Kidney (tissue), 14 donors: Measurements from ENCODE around the gene MAST3. TPM values are rescaled to one million over a fixed set of nuclear protein-coding genes. Genes with fewer than 3 reads are reported as not detected.

Source experiments
- DNase-seq, 5 donors: peaks; one replicate each; pipeline ENCODE4 v3.0.0-alpha.2; 2013 to 2020
- FAIRE-seq: peaks from 2 replicates; lab custom pipeline; 2012; peaks lifted over from hg19 to GRCh38; lab: Jason Lieb, UNC
- H3K27ac ChIP-seq, 2 donors: one replicate each; pipeline ENCODE4 v1.7.0; 2013; ENCODE audit warnings: low read depth in 2 of 2, low read length in 2 of 2, inconsistent platforms in 1 of 2
- H3K27me3 ChIP-seq: one replicate; pipeline ENCODE4 v1.7.1; 2013; ENCODE audit warnings: low read length, inconsistent platforms; ENCODE audit not compliant: control insufficient read depth, insufficient read depth
- H3K36me3 ChIP-seq, 3 donors: one replicate each; pipeline versions ENCODE4 v1.7.0 to v1.7.1; 2013; ENCODE audit warnings: low read length in 3 of 3, control low read depth in 1 of 3, inconsistent platforms in 1 of 3; ENCODE audit not compliant: insufficient read depth in 3 of 3, control insufficient read depth in 2 of 3
- H3K4me1 ChIP-seq, 3 donors: one replicate each; pipeline versions ENCODE4 v1.7.0 to v1.7.1; 2013; ENCODE audit warnings: low read length in 3 of 3, inconsistent platforms in 1 of 3, low read depth in 1 of 3; ENCODE audit not compliant: control insufficient read depth in 2 of 3, insufficient read depth in 2 of 3
- H3K4me3 ChIP-seq, 3 donors: one replicate each; pipeline versions ENCODE4 v1.7.0 to v1.8.1; 2013; ENCODE audit warnings: low read length in 3 of 3, control low read depth in 1 of 3, inconsistent platforms in 1 of 3
- H3K9ac ChIP-seq, 3 donors: one replicate each; pipeline versions ENCODE4 v1.7.0 to v1.7.1; 2013; ENCODE audit warnings: low read length in 3 of 3, control low read depth in 1 of 3, inconsistent platforms in 1 of 3
- H3K9me3 ChIP-seq, 3 donors: one replicate each; pipeline versions ENCODE4 v1.7.0 to v1.7.1; 2013; ENCODE audit warnings: low read length in 3 of 3, control low read depth in 1 of 3, inconsistent platforms in 1 of 3; ENCODE audit not compliant: control insufficient read depth in 2 of 3, insufficient read depth in 1 of 3
- CTCF ChIP-seq: IDR thresholded peaks from 3 replicates; pipeline ENCODE4 v1.5.1; 2012; ENCODE audit warnings: mild to moderate bottlenecking, moderate library complexity, borderline replicate concordance; ENCODE audit not compliant: insufficient read depth; ENCODE audit errors: extremely low read depth
- intact Hi-C: fragments of 100-400 bp; cut with DNase I; formaldehyde crosslinking; loops from one replicate; pipeline ENCODE4 v1.11.1; 2022
- polyA plus RNA-seq: library from polyadenylated mRNA; stranded (reverse); fragments of 350-450 nt; fragmentation: Illumina TruSeq; extraction: RNeasy Lipid Tissue Mini Kit (QIAGEN cat#74804); gene quantifications from one replicate; pipeline ENCODE4 v1.2.3, GENCODE V29; 2014; ENCODE audit warnings: low read depth, low replicate concordance; ENCODE audit not compliant: insufficient read depth
- total RNA-seq: library from RNA; stranded (reverse); fragmentation: NEBNext Ultra II Directional; extraction: Animal tissue kit (Norgen Biotek cat#: 25700); gene quantifications from one replicate; pipeline ENCODE4 v1.2.1, GENCODE V29; 2021
- donor health status: control.
- donor health status: control.
- donor health status: control.
- donor health status: control.
- donor health status: control.
- donor health status: DM: yes; HTN: yes; CAD: no.
- donor health status: Normal renal cell carcinoma (clear cell type).

MAST3 gene
- total and polyA plus RNA-seq, 2 donors from 2014 or later: 5.6 to 16.0 TPM

DNA sequence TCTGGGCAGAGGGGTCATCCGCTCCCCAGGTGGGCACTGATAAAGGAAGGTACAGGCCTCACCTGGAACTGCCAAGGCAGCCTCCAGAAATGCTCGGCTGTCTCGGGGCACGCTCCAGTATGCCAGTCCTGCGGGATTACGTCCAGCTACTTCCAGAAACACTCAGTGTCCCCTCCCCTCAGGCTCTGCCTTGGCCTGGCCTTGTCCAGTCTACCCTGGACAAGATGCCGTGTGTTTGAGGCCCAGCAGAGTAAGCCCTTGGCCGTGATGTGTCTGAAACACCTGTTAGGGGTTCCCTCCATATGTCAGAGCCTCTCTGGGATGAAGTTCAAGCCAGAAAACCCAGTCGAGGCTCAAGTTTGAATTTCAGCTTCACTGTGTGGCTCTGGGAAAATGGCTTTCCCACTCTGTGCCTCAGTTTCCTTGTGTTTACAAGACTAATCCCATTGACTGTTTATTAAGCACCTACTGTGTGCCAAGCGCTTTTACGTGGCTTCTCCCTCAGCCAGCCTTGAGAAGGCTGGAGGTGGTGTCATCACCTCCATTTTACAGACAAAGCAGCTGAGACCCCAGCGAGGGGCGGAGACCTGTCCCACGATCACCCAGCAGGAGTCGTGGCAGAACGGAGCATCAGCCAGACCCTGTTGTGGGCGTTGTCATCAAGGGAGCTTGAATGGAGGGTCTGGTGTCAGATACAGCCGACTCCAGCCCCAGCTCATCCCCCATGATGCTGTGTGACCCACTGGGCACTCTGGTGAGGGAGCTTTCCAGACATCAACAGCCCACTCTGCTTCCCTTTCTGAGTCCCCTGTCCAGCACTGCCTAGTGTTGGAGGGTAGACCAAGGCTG, 53.4 kb downstream of the MAST3 start:
- no peaks in the 10 kb centered on the region for H3K27me3 ChIP-seq
- no peak for DNase-seq
- FAIRE-seq: no peak
- no peak overlapping the region for H3K27ac ChIP-seq
- no peaks in the 10 kb centered on the region for H3K9me3 ChIP-seq
- peaks cover 0 to 18% (median 4%) of the 10 kb centered on the region in 3 donors for H3K4me1 ChIP-seq
- intact Hi-C loops: no loop called here
- H3K4me3 ChIP-seq: peak overlapping the region in 1 of 3 donors; percentile 86
- H3K36me3 ChIP-seq: peaks cover 0 to 2% (median 0%) of the 10 kb centered on the region in 3 donors
- peak overlapping the region in 1 of 3 donors; percentile 78 for H3K9ac ChIP-seq
- no peak for TF ChIP-seq CTCF

DNA sequence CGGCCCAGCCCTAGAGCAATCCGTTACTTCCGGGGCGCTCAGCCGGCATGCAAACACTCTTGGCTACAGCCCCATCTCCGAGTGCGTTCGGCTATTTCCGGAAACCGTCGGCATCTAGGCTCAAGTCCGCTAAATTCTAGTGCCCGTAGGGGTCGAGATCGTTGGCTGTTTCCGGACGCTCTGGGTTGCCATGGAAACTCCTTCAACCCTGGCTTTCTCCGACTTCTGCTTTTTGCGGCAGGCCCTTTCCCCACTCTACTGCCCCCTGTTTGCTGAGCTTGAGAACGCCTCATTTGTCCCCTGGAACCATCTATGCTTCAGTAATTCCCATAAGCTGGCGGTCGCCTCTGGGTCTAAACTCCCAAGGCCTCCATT, 54.9 kb downstream of the MAST3 start:
- H3K27ac ChIP-seq: peak overlapping the region; percentile 93 to 95
- FAIRE-seq (peak; percentile 85), DNase-seq (peak; percentile 98 to 99 (median 99))
- peak overlapping the region; percentile 66 to 90 (median 78) for H3K9ac ChIP-seq
- intact Hi-C loops: no loop called here
- peak; percentile 40 for TF ChIP-seq CTCF
- H3K4me3 ChIP-seq: peak overlapping the region; percentile 79 to 86 (median 84)
- H3K27me3 ChIP-seq: no peaks in the 10 kb centered on the region
- H3K4me1 ChIP-seq: peaks cover 0 to 31% (median 15%) of the 10 kb centered on the region in 3 donors
- H3K36me3 ChIP-seq: peaks cover 0 to 4% (median 0%) of the 10 kb centered on the region in 3 donors
- H3K9me3 ChIP-seq: no peaks in the 10 kb centered on the region

DNA sequence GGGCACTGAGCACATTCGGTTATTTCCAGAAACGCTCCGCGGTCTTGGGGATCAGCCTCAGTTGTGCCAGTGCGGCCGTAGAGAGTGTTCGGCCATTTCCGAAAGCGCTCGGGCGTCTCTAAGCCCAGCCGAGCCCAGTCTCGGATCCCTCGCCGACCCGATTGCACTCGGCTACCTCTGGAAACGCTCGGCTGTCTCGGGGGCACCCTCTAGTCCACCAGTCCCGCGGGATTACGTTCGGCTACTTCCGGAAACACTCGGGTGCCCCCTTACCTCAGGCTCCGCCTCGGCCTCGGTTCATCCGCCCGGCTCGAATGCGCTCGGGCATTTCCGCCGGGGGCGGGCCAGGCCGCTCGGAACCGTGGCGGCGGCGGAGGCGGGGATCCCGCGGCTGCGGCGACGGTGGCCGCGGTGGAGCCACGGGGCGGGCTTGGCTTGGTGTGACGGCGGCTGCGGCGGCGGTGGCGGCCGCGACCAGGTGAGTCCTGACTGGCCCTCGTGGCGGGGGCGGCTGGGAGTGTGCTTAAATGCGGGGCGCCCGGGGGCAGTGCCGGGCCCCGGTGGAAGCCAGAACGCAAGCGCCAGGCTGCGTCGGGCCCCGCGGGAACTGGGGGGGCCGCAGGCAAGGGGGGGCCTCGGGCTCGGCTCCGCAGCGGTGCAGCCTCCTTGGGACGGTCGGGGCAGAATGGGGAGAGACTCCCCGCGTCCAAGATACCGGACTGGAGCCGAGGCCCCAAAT, 55.4 kb downstream of the MAST3 start, which contains the start of gene PIK3R2:
Gene PIK3R2 (plus strand): TSS at position 347 of the 739 bp plus-strand sequence. CDS start 2,717 bp downstream, outside the sequence.
- Histone ChIP-seq H3K36me3 (peaks cover 0 to 4% (median 0%) of the 10 kb centered on the region in 3 donors), H3K4me3 (peak within 1 kb of the TSS; percentile 79 to 86 (median 84)), H3K9ac (peak within 1 kb of the TSS; percentile 66 to 90 (median 90)), H3K27me3 (no peaks in the 10 kb centered on the region), H3K4me1 (peaks cover 0 to 33% (median 16%) of the 10 kb centered on the region in 3 donors), H3K27ac (peak within 1 kb of the TSS; percentile 93 to 95), H3K9me3 (no peaks in the 10 kb centered on the region)
- intact Hi-C loops: no loop called here
- DNase-seq (peak; percentile 100), FAIRE-seq (peak; percentile 70)
- TF ChIP-seq CTCF: no peak
